Breast epithelium (tissue), 4 donors: ENCODE results near the gene FCGR2B. TPM values are rescaled to one million over a fixed set of nuclear protein-coding genes. Genes with fewer than 3 reads are reported as not detected.

Experiments used
- DNase-seq, 2 donors: peaks; one replicate each; pipeline ENCODE4 v3.0.0-alpha.2; 2019; ENCODE audit warnings: low spot score in 2 of 2
- H3K27ac ChIP-seq, 2 donors: fragments of 200-600 bp; sonication (generic) in 1 of 2; one replicate each; pipeline ENCODE4 v1.5.1; 2016 to 2019; ENCODE audit warnings: mild to moderate bottlenecking in 1 of 2
- H3K27me3 ChIP-seq, 2 donors: fragments of 200-600 bp; sonication (generic) in 1 of 2; one replicate each; pipeline versions ENCODE4 v1.5.1 to v1.6.0; 2017 to 2019; ENCODE audit warnings: control low read depth in 1 of 2, mild to moderate bottlenecking in 1 of 2
- H3K36me3 ChIP-seq: fragments of 200-600 bp; one replicate; pipeline ENCODE4 v1.5.1; 2019
- H3K4me1 ChIP-seq, 2 donors: fragments of 200-600 bp; sonication (generic); one replicate each; pipeline ENCODE4 v1.5.1; 2016 to 2019; ENCODE audit warnings: control low read depth in 1 of 2
- H3K4me3 ChIP-seq, 3 donors: fragments of 200-600 bp; sonication (generic); 1 replicate in 2 of 3; 2 replicates in 1 of 3; pipeline ENCODE4 v1.5.1; 2016 to 2019; ENCODE audit warnings: mild to moderate bottlenecking in 3 of 3, moderate library complexity in 2 of 3
- H3K9me3 ChIP-seq, 2 donors: fragments of 200-600 bp; sonication (generic) in 1 of 2; one replicate each; pipeline ENCODE4 v1.5.1; 2016 to 2019; ENCODE audit warnings: control low read depth in 1 of 2
- POLR2A ChIP-seq: fragments of 450-650 bp; IDR thresholded peaks from one replicate; pipeline ENCODE4 v1.6.1; 2016; ENCODE audit warnings: antibody characterized with exemption, mild to moderate bottlenecking, moderate library complexity
- POLR2AphosphoS5 ChIP-seq, 3 donors: sonication (generic); formaldehyde crosslinking; IDR thresholded peaks; one replicate each; pipeline ENCODE4 v1.6.1; 2017; ENCODE audit warnings: antibody characterized with exemption in 3 of 3
- intact Hi-C: fragments of 100-400 bp; cut with DNase I; formaldehyde crosslinking; loops from one replicate; pipeline ENCODE4 v1.15.1; 2023; ENCODE audit warnings: low total_unique reads
- total RNA-seq, 3 donors: library from RNA; depleted of rRNA; stranded (reverse); fragments of >200 nt; gene quantifications; one replicate each; pipeline ENCODE4 v1.1.0, GENCODE V29; 2016
- TF ChIP-seq, protein P1 (sequence below), 3 donors: fragments of 450-650 bp; IDR thresholded peaks; one replicate each; pipeline ENCODE4 v1.5.1; 2016 to 2017; ENCODE audit warnings: antibody characterized with exemption in 3 of 3, mild to moderate bottlenecking in 3 of 3, moderate library complexity in 3 of 3

Gene FCGR2B
- total RNA-seq, 3 donors from 2014 or later, result 5.6 to 124 (median 40.0) TPM

DNA sequence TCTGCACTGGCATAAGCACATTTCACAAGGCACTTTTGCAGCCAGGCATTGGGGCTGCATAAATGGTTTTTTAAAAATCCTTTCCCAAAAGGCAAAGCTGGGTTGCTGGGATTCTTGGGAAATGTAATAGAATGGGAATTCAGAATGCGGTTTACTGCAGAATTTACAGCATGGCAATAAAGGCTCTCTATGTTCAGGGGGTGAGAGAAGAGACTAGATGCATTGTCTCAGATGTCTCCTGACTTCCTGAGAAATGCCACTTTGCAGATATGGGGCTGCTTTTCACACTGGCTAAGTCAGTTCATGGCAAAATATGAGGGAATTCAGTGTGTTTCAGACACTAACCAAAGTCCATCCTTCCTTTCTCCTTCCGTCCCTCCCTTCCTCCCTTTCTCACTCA lies 13.5 kb downstream of the FCGR2B start:
- Histone ChIP-seq H3K36me3 (no peaks in the 10 kb centered on the region), H3K9me3 (no peaks in the 10 kb centered on the region), H3K4me1 (no peaks in the 10 kb centered on the region), H3K4me3 (no peak overlapping the region), H3K27ac (no peak overlapping the region), H3K27me3 (no peaks in the 10 kb centered on the region)
- no peak for DNase-seq
- intact Hi-C loops, result no loop called here
- TF ChIP-seq, protein P1, sequence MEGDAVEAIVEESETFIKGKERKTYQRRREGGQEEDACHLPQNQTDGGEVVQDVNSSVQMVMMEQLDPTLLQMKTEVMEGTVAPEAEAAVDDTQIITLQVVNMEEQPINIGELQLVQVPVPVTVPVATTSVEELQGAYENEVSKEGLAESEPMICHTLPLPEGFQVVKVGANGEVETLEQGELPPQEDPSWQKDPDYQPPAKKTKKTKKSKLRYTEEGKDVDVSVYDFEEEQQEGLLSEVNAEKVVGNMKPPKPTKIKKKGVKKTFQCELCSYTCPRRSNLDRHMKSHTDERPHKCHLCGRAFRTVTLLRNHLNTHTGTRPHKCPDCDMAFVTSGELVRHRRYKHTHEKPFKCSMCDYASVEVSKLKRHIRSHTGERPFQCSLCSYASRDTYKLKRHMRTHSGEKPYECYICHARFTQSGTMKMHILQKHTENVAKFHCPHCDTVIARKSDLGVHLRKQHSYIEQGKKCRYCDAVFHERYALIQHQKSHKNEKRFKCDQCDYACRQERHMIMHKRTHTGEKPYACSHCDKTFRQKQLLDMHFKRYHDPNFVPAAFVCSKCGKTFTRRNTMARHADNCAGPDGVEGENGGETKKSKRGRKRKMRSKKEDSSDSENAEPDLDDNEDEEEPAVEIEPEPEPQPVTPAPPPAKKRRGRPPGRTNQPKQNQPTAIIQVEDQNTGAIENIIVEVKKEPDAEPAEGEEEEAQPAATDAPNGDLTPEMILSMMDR (IDR thresholded peaks at IDR 0.05), result no peak
- TF ChIP-seq POLR2A, result no peak

DNA sequence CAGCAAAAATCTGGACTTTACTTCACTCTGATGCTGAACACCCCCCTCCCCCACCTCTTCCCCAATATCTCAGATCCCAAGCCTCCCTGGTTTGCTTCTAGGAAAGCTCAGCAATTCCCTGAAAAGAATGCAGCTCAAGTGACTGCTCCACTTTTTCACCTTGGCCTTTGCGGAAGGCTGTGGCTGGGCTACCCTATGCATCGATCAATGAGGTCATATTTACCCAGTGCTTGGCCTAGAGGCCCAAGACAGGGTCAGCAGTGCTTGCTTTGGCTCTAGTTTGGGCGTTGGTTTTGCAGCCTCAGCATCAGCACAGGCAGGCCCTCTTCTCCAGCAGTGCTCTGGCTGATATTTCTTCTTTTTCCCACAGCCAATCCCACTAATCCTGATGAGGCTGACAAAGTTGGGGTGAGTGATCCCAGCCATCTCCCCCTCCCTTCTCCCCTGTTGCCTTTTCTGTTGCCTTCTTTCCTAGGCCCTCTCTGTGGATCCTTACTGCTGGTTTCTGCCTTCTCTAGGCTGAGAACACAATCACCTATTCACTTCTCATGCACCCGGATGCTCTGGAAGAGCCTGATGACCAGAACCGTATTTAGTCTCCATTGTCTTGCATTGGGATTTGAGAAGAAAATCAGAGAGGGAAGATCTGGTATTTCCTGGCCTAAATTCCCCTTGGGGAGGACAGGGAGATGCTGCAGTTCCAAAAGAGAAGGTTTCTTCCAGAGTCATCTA lies 14.2 kb downstream of the FCGR2B start:
- Histone ChIP-seq H3K4me1 (no peaks in the 10 kb centered on the region), H3K27me3 (no peaks in the 10 kb centered on the region), H3K4me3 (no peak overlapping the region), H3K36me3 (no peaks in the 10 kb centered on the region), H3K27ac (no peak overlapping the region), H3K9me3 (no peaks in the 10 kb centered on the region)
- TF ChIP-seq, protein P1 (IDR thresholded peaks at IDR 0.05), result no peak
- intact Hi-C loops, result no loop called here
- DNase-seq, result no peak

DNA sequence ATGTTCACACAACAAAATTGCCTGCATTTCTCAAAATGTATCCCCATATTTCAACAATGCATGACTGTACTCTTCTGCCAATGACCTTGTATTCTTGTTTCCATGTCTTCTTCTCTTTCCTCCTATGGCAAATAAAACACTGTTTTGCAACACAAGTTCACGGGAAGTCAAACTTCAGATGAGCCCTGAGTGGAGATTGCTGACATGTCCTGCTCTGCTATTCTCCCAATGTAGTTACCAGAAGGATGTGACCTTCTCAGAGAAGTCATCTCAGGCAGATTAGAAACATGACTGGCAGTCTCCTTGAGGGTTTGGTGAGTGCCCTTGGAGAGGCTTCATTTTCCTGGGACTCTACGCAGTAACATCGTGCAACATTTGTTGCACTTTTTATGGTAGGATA lies 15.6 kb downstream of the FCGR2B start:
- Histone ChIP-seq H3K27ac (no peak overlapping the region), H3K4me1 (no peaks in the 10 kb centered on the region), H3K27me3 (peaks cover 0 to 8% of the 10 kb centered on the region in 2 donors), H3K4me3 (no peak overlapping the region), H3K36me3 (no peaks in the 10 kb centered on the region), H3K9me3 (no peaks in the 10 kb centered on the region)
- TF ChIP-seq POLR2A (no peak), POLR2AphosphoS5 (IDR thresholded peaks at IDR 0.05) (no peak)
- TF ChIP-seq, protein P1 (IDR thresholded peaks at IDR 0.05), result no peak
- no peak for DNase-seq
- intact Hi-C loops, result no loop called here

DNA sequence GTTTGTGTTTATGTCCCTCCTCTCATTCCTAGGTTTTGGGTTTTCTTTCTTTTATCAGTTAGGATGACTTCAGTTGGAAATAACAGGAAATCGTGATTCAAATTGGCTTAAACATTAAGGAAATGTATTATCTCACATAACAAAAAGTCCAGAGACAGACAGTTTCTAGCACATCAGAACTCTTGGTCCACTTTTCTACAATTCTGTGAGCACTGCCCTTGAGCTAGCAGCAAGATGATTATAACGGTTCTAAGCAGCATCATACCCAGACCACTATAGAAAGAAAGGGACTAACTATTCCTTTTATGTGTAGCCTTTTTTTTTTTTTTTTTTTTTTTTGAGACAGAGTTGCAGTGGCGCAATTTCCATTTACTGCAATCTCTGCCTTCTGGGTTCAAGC lies 18.9 kb downstream of the FCGR2B start:
- Histone ChIP-seq H3K4me3 (no peak overlapping the region), H3K27me3 (peaks cover 0 to 8% of the 10 kb centered on the region in 2 donors), H3K36me3 (no peaks in the 10 kb centered on the region), H3K9me3 (no peaks in the 10 kb centered on the region), H3K4me1 (no peaks in the 10 kb centered on the region), H3K27ac (no peak overlapping the region)
- DNase-seq, result no peak
- TF ChIP-seq POLR2AphosphoS5 (IDR thresholded peaks at IDR 0.05), result no peak
- TF ChIP-seq, protein P1 (IDR thresholded peaks at IDR 0.05), result no peak
- no peak for TF ChIP-seq POLR2A
- intact Hi-C loops, result no loop called here

DNA sequence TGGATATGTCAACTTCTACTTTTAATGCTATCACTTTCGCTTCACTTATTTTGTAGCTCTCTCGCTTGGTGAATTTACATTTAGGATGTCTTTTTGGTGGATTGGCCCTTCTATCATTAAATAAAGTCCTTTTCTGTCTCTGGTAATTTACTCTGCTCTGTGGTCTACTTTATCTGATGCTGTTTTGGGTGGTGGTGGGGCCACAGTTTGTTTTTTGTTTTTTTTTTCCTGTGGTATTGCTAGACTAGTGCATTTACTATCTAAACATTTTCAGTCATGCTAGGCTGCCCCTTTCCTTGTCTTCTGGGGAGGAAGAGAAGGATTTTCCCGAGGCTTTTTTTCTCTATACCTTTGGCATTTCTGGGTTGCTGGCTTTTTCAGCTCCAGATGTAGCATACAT lies 26.0 kb downstream of the FCGR2B start:
- Histone ChIP-seq H3K4me3 (no peak overlapping the region), H3K27ac (no peak overlapping the region), H3K27me3 (peaks cover 0 to 3% of the 10 kb centered on the region in 2 donors), H3K36me3 (no peaks in the 10 kb centered on the region), H3K4me1 (no peaks in the 10 kb centered on the region), H3K9me3 (no peaks in the 10 kb centered on the region)
- intact Hi-C loops, result no loop called here
- no peak for DNase-seq
- TF ChIP-seq, protein P1 (IDR thresholded peaks at IDR 0.05), result no peak
- no peak for TF ChIP-seq POLR2AphosphoS5 (IDR thresholded peaks at IDR 0.05)
- no peak for TF ChIP-seq POLR2A
